Naive thymus-derived CD8-positive, alpha-beta T cell (primary cell): ENCODE results near the gene USP8. TPM values are rescaled to one million over a fixed set of nuclear protein-coding genes. Genes with fewer than 3 reads are reported as not detected.
A peak's percentile ranks its signal among the peaks of the same experiment; 100 is the strongest.

Experiments
- ATAC-seq, 2 donors: fragments of 150-1000 bp; cut with Tn5 transposase in 1 of 2; sonication (Bioruptor Pico), chemical (Tn5 transposase) in 1 of 2; 1 replicate in 1 of 2; 2 replicates in 1 of 2; pipeline ENCODE4 v1.10.0; 2021; ENCODE audit warnings: mild to moderate bottlenecking in 2 of 2, moderate library complexity in 2 of 2
- POLR2A ChIA-PET: fragments of 350-600 bp; sonication (Branson Sonifier 250); formaldehyde crosslinking; loops from one replicate; lab custom pipeline; 2021; ENCODE audit warnings: antibody characterized with exemption; lab: Charles Lee
- DNase-seq, 10 donors: peaks; one replicate each; pipeline versions ENCODE4 v3.0.0 to v3.0.0-alpha.2; 2020 to 2022
- H3K27ac Mint-ChIP-seq, 10 donors: one replicate each; pipeline ENCODE4 v1.8.0; 2020 to 2022; ENCODE audit warnings: mild to moderate bottlenecking in 10 of 10, mixed read lengths in 10 of 10, moderate library complexity in 4 of 10, inconsistent platforms in 1 of 10
- H3K27me3 Mint-ChIP-seq, 5 donors: one replicate each; pipeline ENCODE4 v1.8.0; 2021 to 2022; ENCODE audit warnings: mixed read lengths in 5 of 5
- H3K36me3 Mint-ChIP-seq, 3 donors: one replicate each; pipeline ENCODE4 v1.8.0; 2020 to 2022; ENCODE audit warnings: mixed read lengths in 3 of 3, mild to moderate bottlenecking in 2 of 3, inconsistent platforms in 1 of 3
- H3K4me1 Mint-ChIP-seq, 4 donors: one replicate each; pipeline ENCODE4 v1.8.0; 2021 to 2022; ENCODE audit warnings: mixed read lengths in 4 of 4
- H3K4me3 Mint-ChIP-seq, 10 donors: one replicate each; pipeline ENCODE4 v1.8.0; 2020 to 2022; ENCODE audit warnings: mild to moderate bottlenecking in 10 of 10, mixed read lengths in 10 of 10, moderate library complexity in 6 of 10, inconsistent platforms in 1 of 10
- H3K9me3 Mint-ChIP-seq, 9 donors: one replicate each; pipeline ENCODE4 v1.8.0; 2020 to 2022; ENCODE audit warnings: mixed read lengths in 9 of 9, mild to moderate bottlenecking in 3 of 9, inconsistent platforms in 1 of 9, moderate library complexity in 1 of 9
- polyA plus RNA-seq, 3 donors: library from polyadenylated mRNA; unstranded; fragments of 300-500 nt; fragmentation: Illumina TruSeq; gene quantifications; one replicate each; pipeline ENCODE4 v1.2.3, GENCODE V29; 2021
- total RNA-seq, 8 experiments: library from RNA in 2 of 8; stranded (reverse) in 2 of 8; gene quantifications; one replicate each; pipeline ENCODE4 v1.2.3 and lab custom pipeline; 2021 to 2026

USP8 gene
- total and polyA plus RNA-seq, 5 experiments from 2014 or later: 27.5 to 72.0 (median 29.7) TPM

GRCh38 chr15:50558012-50558411, 133.8 kb downstream of the USP8 start:
- no peak overlapping the region for H3K27ac Mint-ChIP-seq
- H3K9me3 Mint-ChIP-seq: no peaks in the 10 kb centered on the region
- POLR2A ChIA-PET: no interaction called here
- ATAC-seq (no peak), DNase-seq (no peak)
- H3K36me3 Mint-ChIP-seq: peaks cover 0 to 34% (median 0%) of the 10 kb centered on the region in 3 donors
- H3K27me3 Mint-ChIP-seq: no peaks in the 10 kb centered on the region
- peaks cover 10 to 17% (median 16%) of the 10 kb centered on the region in 4 donors for H3K4me1 Mint-ChIP-seq
- H3K4me3 Mint-ChIP-seq: no peak overlapping the region

- Mint-ChIP-seq H3K36me3 (peaks cover 4 to 66% (median 9%) of the 10 kb centered on the region in 3 donors), H3K4me1 (peaks cover 0 to 6% (median 2%) of the 10 kb centered on the region in 4 donors), H3K27me3 (no peaks in the 10 kb centered on the region), H3K9me3 (no peaks in the 10 kb centered on the region), H3K27ac (peak overlapping the region in 9 of 10 donors; percentile 2 to 84 (median 69)), H3K4me3 (no peak overlapping the region)
- DNase-seq: no peak
- POLR2A ChIA-PET: no interaction called here
- ATAC-seq: no peak
Measured at GRCh38 chr15:50562735-50563640, 138.8 kb downstream of the USP8 start.

GRCh38 chr15:50563756-50564155, 139.6 kb downstream of the USP8 start:
- Mint-ChIP-seq H3K27ac (peak overlapping the region in 4 of 10 donors; percentile 14 to 69 (median 46)), H3K36me3 (peaks cover 4 to 74% (median 9%) of the 10 kb centered on the region in 3 donors), H3K4me3 (no peak overlapping the region), H3K27me3 (no peaks in the 10 kb centered on the region), H3K9me3 (no peaks in the 10 kb centered on the region), H3K4me1 (peaks cover 0 to 6% (median 2%) of the 10 kb centered on the region in 4 donors)
- no peak for DNase-seq
- POLR2A ChIA-PET: no interaction called here
- no peak for ATAC-seq

Other genes with a start within 250 kb of the USP8 start
- gene SLC27A2, start 242.2 kb upstream of the USP8 start, total RNA-seq: under 1 TPM; 0.16 to 0.21 TPM
- gene SLC27A2, start 242.2 kb upstream of the USP8 start, polyA plus RNA-seq: under 1 TPM in 1 of 3 donors, not detected in 2; 0.74 TPM
- not detected for gene HDC, start 158.7 kb upstream of the USP8 start, total RNA-seq
- gene HDC, start 158.7 kb upstream of the USP8 start, polyA plus RNA-seq: not detected
- 10 to 100 TPM; 23.4 to 29.9 TPM for gene GABPB1, start 69.2 kb upstream of the USP8 start, total RNA-seq
- 10 to 100 TPM; 20.6 to 29.1 (median 25.1) TPM for gene GABPB1, start 69.2 kb upstream of the USP8 start, polyA plus RNA-seq
- not detected for gene USP50, start 122.3 kb downstream of the USP8 start, total RNA-seq
- gene USP50, start 122.3 kb downstream of the USP8 start, polyA plus RNA-seq: under 1 TPM in 1 of 3 donors, not detected in 2; 0.36 TPM